ELR (cell line): ENCODE measurements around the gene KPNB1.

Source experiments
- DNase-seq: peaks from one replicate; pipeline ENCODE4 v3.0.0-alpha.2; 2015; ENCODE audit warnings: low read depth

Gene KPNB1

DNA sequence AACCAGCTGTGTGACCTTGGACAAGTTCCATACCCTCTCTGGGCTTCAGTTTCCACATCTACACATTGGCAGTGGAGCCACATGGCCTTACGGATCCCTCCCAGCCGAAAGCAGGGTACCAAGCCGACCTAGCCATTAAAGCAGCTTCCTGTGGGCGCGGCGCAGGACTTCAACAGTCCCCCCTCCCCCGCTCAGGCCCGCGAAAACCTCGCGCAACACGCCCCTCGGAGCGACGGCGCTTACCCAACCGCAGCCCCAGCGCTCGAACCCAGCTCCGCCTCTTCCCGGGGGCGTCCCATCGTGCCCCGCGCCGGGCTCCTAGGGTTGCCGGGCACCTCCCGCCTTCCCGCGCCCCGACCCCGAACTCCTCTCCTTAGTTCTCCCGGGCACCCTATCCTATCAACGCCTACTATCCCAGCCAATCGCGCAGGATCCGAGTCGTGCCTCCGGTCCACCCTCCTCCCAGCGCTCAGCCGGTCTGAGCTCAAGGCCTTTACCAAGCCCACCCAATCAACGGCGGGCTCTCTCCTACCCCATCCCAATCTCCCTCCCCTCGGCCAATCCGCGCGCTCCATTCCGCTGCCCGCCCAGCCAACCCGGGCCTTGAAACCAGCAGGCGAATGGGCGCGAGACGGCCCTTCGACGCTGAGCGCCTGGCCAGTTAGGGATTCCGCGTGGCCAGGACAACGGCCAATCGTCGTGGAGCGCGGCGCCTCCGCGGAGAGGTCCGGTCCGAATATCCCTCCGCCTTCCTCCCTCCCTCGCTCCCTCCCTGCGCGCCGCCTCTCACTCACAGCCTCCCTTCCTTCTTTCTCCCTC lies at the start of gene KPNB1:
Gene KPNB1, plus strand, starts transcription at position 767 of the 819 bp plus-strand sequence. CDS start 326 bp downstream, outside the sequence.
- peak; percentile 100 for DNase-seq

DNA sequence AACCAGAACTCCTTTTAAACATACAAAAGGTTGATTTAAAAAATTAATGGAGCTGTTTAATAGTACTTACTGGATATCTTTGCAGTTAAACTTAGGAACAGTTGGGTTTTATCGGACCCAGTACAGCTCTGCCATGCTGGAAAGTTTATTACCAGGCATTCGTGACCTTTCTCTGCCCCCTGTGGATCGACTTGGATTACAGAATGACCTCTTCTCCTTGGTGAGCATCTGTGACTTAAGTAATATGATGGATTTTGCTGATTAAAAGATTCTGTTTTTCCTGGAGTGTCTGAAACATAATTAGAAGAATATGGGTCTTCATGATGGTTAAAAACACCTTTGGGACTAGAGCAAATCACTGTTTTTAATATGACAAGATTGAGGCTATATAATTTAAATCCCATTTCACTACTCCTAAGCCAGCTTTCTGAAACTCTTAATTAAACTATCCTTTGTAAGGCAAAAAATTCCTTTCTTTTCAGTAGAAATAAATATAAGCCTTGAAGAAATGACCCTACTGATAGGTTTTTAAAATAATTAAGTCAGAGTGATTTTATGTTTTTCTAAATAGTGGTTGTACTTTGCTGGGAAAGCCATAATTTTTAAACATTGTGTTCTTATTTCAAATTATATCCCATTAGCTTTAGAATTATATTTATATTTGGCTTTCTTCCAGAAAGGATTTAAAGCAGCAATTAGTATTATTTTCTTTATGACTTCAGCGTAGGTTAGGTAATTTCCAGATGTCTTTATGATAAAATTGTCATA lies 45.7 kb upstream of the KPNB1 start:
- no peak for DNase-seq

DNA sequence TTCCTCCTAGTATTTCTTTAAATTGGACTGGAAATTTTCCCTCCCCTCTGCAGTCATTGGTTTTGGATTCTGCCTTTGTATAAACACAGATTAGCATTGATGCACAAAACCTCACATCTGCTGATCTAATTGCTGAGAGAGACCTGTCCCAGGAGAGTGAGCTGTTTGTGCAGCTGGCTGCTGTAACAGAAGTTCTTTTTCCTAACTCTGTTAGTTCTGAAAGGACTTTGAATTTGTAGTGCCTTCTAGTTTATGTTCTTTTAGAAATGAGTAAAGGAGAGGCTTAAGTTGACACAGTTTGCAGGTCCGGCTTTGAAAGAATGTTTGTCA lies 45.2 kb upstream of the KPNB1 start:
- DNase-seq = no peak

DNA sequence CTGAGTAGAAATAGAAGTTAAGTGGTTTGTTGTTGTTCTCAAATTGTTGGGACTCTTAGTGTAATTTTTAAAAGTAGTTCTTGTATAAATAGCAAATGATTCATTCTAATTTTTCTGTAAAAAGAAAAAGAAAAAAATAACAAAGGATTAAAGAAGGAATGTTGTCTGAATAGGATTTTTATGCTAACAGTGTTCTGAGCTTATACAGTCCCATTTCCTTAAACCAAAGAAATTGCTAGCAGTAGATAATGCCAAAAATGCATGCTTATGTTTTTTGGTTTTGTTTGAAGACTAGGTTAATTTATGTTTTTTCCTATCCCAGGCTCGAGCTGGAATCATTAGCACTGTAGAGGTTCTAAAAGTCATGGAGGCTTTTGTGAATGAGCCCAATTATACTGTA lies 44.7 kb upstream of the KPNB1 start:
- no peak for DNase-seq

DNA sequence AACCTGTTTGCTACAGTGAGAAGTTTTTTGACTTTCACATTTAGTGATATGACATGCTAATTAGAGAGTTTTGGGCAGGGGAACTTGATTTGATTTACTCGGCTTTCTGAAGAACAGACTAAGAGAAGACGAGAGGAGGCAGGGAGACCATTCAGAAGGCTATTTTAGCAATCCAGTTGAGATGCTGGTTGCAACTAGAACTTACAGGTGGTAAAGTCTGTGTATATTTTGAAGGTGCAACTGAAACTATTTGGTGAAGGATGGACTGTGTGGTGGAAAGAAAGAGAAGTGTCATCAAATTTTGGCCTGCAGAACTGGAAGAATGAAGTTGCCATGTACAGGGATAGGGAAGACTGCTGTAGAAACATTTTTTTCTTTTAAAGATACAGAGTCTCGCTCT lies 42.2 kb upstream of the KPNB1 start:
- no peak for DNase-seq

DNA sequence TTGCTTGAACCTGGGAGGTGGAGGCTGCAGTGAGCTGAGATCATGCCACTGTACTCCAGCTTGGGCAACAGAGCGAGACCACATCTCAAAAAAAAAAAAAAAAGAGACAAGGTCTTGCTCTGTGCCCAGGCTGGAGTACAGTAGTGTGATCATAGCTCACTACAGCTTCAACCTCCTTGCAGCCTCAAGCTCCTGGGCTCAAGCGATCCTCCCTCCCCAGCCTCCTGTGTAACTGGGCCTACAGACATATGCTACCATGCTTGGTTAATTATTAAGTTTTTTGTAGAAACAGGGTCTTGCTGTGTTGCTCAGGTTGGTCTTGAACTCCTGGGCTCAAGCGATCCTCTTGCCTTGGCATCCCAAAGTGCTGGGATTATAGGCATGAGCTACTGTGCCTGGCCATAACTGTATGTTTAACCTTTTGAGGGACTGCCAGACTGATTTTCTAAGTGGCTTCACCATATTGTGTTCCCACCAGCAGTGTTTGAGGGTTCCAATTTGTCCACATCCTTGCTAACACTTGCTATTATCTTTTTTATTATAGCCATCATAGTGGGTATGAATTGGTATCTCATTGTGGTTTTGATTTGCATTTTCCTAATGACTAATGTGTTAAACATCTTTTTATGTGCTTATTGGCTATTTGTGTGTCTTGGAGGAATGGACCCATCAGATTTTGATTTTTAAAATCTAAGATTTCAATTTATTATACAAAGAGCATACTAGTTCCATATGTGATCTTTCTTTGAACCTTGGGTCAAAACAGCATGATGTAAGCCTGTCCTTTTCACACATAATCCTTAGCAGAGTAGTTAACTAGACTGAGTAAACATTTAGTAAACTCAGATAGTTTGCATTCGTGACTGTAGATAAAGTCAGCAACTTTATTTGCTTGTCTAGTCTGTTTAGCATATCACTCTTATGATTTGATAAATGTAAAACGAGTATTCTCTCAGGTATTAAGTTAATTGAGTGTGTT lies 38.1 kb upstream of the KPNB1 start:
- peak; percentile 56 for DNase-seq

DNA sequence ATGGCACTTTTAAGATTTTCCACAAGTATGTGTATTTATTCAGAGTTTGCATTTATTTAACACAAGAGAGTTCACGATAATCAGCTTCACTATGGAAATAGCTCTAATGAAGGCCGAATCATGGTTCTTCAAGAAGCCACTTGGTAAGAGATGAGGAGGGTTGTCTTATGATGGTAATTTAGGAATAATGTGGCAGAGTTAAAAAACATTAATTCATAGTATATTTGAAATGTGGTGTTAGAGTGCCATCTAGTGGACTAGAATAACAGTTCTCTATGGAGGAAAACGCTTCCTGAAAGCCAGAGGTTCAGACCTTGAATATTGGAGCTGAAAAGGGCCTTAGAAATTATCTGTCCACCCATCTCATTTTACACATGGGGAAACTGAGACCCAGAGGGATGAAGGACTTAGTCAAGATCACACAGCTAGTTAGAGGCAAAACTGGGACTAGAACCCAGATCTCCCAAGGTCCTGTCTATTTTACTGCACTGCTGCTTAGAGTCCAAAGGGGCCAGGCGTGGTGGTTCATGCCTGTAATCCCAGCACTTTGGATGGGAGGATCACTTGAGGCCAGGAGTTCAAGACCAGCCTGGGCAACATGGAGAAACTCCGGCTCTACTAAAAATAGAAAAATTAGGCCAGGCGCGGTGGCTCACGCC lies 33.8 kb upstream of the KPNB1 start:
- peak; percentile 76 for DNase-seq

DNA sequence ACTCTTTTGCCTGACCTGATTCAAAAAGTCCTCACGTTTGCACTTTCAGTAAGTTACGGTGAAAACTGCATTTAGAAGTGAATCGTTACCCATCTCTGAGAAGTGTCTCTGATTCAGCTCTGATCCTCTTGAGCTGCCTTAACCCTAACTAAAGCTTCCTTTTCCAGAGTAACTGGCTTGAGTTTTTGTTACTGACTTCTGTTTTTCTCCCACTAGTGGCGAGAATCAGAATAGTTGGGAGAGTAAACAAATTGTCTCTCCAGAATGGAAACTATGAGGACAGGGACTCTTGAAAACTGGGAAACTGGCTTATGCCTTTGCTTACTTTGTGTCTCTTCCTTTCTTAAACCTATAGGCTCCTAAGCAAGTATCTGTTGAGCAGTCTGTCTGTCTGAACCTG lies 31.3 kb upstream of the KPNB1 start:
- peak; percentile 58 for DNase-seq

DNA sequence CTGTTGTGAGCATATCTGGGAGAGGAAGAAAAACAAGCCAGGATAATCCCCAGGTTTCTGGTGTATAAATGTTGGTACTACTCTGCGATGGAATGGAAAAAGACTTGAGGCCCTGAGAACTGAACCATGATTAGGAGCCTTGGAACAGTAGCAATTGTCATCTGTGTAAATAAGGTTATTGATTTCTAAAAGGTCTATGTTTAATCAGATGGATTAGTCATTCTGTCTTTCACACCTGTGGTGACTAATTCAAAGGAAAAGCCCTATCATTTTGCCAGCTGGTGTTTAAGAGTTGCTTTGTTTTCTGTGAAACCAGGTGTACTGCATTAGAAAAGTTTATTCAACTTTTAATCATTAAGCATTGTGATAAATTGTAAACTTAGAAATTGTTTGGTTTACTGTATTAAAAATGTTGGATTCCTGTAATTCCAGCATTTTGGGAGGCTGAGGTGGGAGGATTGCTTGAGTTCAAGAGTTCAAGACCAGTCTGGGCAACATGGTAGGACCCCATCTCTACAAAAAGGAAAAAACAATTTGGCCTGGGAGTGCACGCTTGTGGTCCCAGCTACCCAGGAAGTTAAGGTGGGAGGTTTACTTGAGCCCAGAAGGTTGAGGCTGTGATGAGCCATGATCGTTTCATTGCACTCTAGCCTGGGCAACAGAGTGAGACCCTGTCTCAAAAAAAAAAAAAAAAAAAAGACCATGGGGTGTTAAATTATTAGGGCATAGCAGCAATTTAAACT lies 29.0 kb upstream of the KPNB1 start:
- no peak for DNase-seq

DNA sequence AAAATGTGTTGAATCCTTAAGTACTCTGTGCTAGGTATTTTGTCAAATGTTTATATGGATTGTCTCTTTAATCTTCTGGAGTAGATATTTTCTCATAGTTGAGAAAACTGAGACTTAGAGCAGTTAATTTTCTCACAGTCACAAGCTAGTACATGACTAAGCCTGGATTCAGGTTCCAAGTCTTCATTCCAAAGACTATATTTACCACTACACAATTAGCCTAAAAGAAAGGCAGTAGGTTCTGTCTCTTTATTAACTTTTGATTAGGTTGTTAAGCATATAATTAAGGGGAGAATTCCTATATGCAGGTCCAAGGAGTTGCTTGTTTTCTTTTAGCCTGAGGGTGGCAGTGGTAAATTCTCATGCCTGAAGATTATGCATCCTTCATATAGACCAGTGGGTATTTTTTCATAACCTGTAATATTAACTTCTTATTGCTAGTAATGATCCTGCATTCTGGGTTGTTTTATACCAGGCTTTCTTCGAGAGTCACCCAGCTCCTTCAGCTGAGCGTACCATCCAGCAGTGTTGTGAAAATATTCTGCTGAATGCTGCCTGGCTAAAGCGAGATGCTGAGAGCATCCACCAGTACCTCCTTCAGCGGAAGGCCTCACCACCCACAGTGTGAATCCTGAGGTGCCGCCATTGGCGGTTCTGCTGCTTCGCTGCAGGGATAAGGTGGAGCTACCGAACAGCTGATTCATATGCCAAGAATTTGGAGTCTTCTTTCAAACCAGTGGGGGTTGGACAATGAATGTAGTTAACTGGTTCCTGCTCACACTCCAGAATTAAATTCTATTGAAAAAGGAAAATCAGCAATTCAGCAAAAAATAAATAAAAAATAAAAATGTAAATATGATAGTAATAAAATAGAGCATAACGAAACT lies 28.2 kb upstream of the KPNB1 start:
- DNase-seq = peak; percentile 99

DNA sequence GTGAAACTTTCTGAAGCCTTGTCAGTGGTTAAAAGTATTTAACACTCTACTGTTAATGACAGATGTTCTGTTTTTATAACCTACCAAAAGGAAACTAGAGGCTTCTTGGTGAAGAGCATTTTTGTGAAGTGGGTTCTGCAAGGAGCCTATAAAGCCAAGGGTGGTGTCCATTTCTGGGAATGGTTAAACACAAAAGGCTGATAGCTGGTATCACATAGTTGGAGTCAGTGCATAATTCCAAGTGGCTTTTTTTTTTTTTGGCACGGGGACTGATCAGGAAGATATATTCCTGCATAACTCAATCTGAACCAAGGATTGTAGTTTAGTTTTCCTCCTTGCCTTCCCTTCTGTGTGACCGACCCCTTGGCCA lies 27.6 kb upstream of the KPNB1 start:
- no peak for DNase-seq

DNA sequence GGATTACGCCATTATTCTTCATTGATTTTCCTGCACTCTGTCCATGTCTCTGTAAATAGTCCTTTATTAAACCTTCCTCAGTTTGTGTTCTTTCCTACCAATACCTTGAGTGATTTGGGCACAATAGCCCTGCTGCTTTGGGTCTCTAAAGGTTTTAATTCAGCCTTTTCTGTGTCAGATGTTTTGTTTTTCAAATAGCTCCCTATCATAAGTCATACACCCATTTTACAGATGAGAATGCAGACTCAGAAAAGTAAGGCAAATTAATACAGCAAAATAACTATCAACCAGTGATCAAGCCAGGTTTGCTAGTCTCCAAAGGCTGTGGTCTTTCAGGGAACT lies 25.0 kb upstream of the KPNB1 start:
- DNase-seq = no peak

DNA sequence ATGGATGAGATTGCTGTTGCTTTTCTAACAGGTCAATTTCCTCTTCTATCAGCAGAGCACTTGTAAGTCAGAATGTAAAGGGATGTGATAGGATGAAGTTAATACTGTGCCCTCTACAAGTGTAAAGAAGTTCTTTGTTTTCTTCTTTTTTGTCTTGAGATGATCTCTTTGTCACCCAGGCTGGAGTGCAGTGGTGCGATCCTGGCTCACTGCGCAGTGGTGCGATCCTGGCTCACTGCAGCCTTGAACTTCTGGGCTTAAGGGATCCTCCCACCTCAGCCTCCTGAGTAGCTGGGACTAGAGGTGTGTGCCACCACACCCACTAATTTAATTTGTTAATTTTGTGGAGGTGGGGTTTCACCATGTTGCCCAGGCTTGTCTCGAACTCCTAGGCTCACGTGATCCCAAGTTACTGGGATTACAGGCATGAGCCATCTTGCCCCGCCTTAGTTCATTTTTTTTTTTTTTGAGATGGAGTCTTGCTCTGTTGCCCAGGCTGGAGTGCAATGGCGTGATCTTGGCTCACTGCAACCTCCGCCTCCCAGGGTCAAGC lies 21.6 kb upstream of the KPNB1 start:
- DNase-seq = no peak

DNA sequence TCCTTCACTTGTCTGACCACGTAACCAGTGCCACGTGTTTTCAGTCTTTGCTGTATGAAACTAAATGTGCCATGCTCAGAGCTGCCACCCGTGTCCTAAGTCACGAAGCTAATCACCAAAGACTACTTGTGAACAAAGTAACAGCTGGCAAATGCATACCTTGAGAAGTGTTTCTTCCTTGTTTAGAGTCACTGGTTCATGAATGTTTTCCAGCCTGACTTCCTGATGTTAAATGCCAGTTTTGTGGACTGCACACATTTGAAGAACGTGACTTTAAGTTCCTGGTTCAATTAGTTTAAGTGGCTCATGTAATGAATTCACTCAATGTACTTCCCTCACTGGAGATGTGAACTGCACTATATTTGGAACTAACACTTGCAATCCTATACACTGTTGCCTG lies 19.9 kb upstream of the KPNB1 start:
- no peak for DNase-seq

DNA sequence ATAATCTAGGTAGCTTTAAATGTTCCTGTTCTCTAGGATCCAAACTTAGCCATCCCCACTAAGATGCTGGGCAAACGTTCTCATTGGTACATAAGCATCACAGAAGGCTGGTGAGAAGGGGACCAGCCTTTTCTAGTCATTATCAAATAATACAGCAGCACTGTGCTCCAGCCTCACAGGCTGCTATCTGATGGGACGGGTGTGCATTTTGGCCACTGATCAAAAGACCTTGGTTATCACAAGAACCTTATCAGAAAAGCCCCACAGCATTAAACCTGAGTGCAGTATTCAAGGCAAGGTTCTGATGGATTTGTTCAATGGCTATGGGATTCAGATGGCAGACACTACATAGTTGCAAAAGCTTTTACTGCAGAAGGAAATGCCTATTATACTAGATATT lies 19.1 kb upstream of the KPNB1 start:
- DNase-seq = no peak

DNA sequence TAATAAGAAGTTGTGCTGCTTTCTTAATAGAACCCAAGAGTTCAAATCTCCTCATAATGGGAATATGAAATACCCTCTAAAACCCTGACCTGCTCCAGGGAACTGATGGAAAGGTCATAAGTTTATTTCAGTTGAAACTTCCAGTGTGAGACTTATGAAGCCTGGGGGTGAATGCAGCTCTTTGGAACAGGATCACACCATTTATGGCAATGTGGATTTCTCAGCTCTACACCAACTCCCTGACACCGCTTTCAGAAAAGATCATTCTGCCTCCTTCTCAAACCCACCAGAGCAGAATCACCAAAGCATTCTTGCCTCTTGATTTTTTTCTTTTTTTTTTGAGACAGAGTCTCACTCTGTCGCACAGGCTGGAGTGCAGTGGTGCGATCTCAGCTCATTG lies 16.7 kb upstream of the KPNB1 start:
- DNase-seq = no peak

DNA sequence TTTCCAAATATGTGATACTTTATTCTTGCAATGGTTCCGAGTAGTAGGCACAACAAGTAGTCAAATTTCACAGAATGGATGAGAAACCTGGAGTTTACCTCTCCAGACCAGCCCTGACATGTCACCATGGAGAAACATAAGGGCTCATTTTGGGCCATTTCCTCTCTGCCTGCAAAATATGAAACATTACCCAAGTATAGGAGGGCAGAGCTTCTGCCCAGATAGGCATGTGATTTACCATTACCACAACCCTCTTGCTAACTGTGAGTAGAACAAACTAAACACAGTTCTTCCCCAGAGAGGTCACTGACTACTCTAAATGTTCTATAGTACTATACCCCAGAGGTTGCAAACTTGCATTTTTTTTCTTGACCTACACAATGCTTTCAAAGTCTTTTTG lies 15.7 kb upstream of the KPNB1 start:
- no peak for DNase-seq

DNA sequence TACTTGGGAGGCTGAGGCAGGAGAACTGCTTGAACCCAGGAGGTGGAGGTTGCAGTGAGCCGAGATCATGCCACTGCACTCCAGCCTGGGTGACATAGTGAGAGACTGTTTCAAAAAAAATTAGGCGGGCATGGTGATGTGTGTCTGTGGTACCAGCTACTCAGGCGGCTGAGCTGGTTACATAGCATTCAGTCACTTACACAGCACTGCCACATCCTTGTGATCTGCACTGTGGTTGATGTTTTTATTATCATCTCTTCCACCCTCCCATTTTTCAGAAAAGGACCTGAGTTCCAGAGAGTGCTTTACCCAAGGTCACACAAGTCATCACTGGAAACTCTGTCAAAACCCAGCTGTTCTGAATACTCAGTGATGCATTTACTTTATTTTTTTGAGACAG lies 14.8 kb upstream of the KPNB1 start:
- no peak for DNase-seq

DNA sequence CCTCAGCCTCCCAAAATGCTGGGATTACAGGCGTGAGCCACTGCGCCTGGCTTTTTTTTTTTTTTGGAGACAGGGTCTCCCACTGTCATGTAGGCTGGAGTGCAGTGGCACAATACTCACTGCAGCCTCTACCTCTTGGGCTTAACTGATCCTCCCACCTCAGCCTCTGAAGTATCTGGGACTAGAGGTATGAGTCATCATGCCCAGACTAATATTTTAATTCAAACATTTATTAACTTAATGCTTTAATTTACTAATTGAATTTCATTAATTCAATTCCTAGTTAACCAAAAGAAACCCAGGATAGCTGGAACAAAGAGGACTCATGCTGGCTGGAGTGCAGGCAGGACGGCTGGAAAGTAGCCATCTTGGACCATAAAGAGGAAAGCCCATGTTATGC lies 14.0 kb upstream of the KPNB1 start:
- DNase-seq = no peak
